ENCODE data around the gene TBCD. TPM values are rescaled to one million over a fixed set of nuclear protein-coding genes. Genes with fewer than 3 reads are reported as not detected.

The TBCD gene
- total RNA-seq, 2 experiments from 2014 or later, result 87.8 to 145 TPM

- no peaks in the 10 kb centered on the region for H3K4me1 ChIP-seq (ENCODE audit: insufficient read depth, low read length, poor library complexity, severe bottlenecking)
- no peaks in the 10 kb centered on the region for H3K9me2 ChIP-seq (ENCODE audit: insufficient read depth, low read length)
- H3K4me2 ChIP-seq (ENCODE audit: low read length), result no peak overlapping the region
- H2AFZ ChIP-seq (ENCODE audit: low read length), result no peak overlapping the region
- peaks cover 43% of the 10 kb centered on the region for H3K36me3 ChIP-seq (ENCODE audit: insufficient read depth, low read length)
- CTCF ChIA-PET (ENCODE audit: unreplicated experiment), result no interaction called here
- POLR2A ChIA-PET, result no interaction called here
- intact Hi-C loops (cut with micrococcal nuclease; ENCODE audit: unreplicated experiment), result no loop called here
- DNase-seq (ENCODE audit: low spot score), result no peak
- TF ChIP-seq, protein P1, sequence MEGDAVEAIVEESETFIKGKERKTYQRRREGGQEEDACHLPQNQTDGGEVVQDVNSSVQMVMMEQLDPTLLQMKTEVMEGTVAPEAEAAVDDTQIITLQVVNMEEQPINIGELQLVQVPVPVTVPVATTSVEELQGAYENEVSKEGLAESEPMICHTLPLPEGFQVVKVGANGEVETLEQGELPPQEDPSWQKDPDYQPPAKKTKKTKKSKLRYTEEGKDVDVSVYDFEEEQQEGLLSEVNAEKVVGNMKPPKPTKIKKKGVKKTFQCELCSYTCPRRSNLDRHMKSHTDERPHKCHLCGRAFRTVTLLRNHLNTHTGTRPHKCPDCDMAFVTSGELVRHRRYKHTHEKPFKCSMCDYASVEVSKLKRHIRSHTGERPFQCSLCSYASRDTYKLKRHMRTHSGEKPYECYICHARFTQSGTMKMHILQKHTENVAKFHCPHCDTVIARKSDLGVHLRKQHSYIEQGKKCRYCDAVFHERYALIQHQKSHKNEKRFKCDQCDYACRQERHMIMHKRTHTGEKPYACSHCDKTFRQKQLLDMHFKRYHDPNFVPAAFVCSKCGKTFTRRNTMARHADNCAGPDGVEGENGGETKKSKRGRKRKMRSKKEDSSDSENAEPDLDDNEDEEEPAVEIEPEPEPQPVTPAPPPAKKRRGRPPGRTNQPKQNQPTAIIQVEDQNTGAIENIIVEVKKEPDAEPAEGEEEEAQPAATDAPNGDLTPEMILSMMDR (conservative IDR thresholded peaks at IDR 0.05; ENCODE audit: low read length), result no peak
- TF ChIP-seq EZH2phosphoT487 (IDR thresholded peaks at IDR 0.05; ENCODE audit: borderline replicate concordance, low read depth, low read length), result no peak
- no peaks in the 10 kb centered on the region for H4K20me1 ChIP-seq (ENCODE audit: insufficient read depth, low read length)
- no peak overlapping the region for H3K4me3 ChIP-seq (ENCODE audit: low read depth, low read length, poor library complexity, severe bottlenecking)
- no peak overlapping the region for H3K27ac ChIP-seq (ENCODE audit: low read depth, low read length, poor library complexity, severe bottlenecking)
- BruUV-seq (replicated peaks), result no TSS peak
- H3K9me3 ChIP-seq (ENCODE audit: low read length), result no peaks in the 10 kb centered on the region
- no peaks in the 10 kb centered on the region for H3K79me2 ChIP-seq (ENCODE audit: insufficient read depth, low read depth, low read length)
Observed at GRCh38 chr17:82901356-82901755, 149.5 kb downstream of the TBCD start.

- CTCF ChIA-PET (ENCODE audit: unreplicated experiment), result no interaction called here
Observed at GRCh38 chr17:82901856-82902255, 150.0 kb downstream of the TBCD start.

More at GRCh38 chr17:82901856-82902255, 150.0 kb downstream of the TBCD start:
- H3K4me3 ChIP-seq (ENCODE audit: low read depth, low read length, poor library complexity, severe bottlenecking), result no peak overlapping the region
- no peak overlapping the region for H3K4me2 ChIP-seq (ENCODE audit: low read length)
- no peaks in the 10 kb centered on the region for H3K9me3 ChIP-seq (ENCODE audit: low read length)
- POLR2A ChIA-PET, result no interaction called here
- BruUV-seq (replicated peaks), result no TSS peak
- H3K9me2 ChIP-seq (ENCODE audit: insufficient read depth, low read length), result no peaks in the 10 kb centered on the region
- no peaks in the 10 kb centered on the region for H3K79me2 ChIP-seq (ENCODE audit: insufficient read depth, low read depth, low read length)
- no peak for TF ChIP-seq EZH2phosphoT487 (IDR thresholded peaks at IDR 0.05; ENCODE audit: borderline replicate concordance, low read depth, low read length)
- TF ChIP-seq, protein P1 (conservative IDR thresholded peaks at IDR 0.05; ENCODE audit: low read length), result no peak
- H4K20me1 ChIP-seq (ENCODE audit: insufficient read depth, low read length), result no peaks in the 10 kb centered on the region
- no peak overlapping the region for H2AFZ ChIP-seq (ENCODE audit: low read length)
- intact Hi-C loops (cut with micrococcal nuclease; ENCODE audit: unreplicated experiment), result no loop called here
- peaks cover 45% of the 10 kb centered on the region for H3K36me3 ChIP-seq (ENCODE audit: insufficient read depth, low read length)
- no peaks in the 10 kb centered on the region for H3K4me1 ChIP-seq (ENCODE audit: insufficient read depth, low read length, poor library complexity, severe bottlenecking)
- no peak for DNase-seq (ENCODE audit: low spot score)
- H3K27ac ChIP-seq (ENCODE audit: low read depth, low read length, poor library complexity, severe bottlenecking), result no peak overlapping the region

Measured in OCI-LY7 (cell line).